HG03571 (cell line): ENCODE measurements around the gene ABHD14A.

Experiments used
- ATAC-seq: cut with Tn5 transposase; IDR thresholded peaks from one replicate; pipeline ENCODE4 v1.9.1; 2021; ENCODE audit not compliant: unreplicated experiment

The ABHD14A gene

DNA sequence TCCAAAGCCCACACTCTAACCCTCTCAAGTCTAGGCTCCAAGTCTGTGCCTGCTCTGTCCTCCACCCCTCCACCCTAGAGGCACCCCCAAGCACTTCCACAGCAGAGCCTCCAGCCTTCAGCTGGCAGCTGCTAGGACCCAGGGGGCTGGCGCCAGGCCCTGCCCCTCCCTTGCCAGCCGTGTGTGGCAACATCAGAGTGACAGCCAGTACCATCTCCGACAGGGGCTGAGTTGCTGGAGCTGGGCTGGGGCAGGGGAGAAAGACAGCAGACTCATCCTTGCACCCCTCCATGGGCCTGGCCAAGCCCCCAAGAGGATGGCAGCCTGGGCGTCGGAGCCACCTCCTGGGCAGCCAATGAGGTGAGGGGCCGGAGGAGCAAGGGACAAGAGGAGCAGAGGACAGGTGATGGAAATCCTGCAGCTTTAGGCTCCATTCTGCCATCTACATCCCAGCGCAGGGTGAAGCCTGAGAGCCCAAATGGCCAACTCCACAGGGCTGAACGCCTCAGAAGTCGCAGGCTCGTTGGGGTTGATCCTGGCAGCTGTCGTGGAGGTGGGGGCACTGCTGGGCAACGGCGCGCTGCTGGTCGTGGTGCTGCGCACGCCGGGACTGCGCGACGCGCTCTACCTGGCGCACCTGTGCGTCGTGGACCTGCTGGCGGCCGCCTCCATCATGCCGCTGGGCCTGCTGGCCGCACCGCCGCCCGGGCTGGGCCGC, 19.5 kb upstream of the ABHD14A start, which contains the start of gene GPR62:
Gene GPR62 (plus strand): TSS at position 207 of the 718 bp plus-strand sequence. CDS start 272 bp downstream, at position 479.
- no peak for ATAC-seq

DNA sequence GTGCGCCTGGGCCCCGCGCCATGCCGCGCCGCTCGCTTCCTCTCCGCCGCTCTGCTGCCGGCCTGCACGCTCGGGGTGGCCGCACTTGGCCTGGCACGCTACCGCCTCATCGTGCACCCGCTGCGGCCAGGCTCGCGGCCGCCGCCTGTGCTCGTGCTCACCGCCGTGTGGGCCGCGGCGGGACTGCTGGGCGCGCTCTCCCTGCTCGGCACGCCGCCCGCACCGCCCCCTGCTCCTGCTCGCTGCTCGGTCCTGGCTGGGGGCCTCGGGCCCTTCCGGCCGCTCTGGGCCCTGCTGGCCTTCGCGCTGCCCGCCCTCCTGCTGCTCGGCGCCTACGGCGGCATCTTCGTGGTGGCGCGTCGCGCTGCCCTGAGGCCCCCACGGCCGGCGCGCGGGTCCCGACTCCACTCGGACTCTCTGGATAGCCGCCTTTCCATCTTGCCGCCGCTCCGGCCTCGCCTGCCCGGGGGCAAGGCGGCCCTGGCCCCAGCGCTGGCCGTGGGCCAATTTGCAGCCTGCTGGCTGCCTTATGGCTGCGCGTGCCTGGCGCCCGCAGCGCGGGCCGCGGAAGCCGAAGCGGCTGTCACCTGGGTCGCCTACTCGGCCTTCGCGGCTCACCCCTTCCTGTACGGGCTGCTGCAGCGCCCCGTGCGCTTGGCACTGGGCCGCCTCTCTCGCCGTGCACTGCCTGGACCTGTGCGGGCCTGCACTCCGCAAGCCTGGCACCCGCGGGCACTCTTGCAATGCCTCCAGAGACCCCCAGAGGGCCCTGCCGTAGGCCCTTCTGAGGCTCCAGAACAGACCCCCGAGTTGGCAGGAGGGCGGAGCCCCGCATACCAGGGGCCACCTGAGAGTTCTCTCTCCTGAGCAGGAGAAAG, 18.7 kb upstream of the ABHD14A start:
- ATAC-seq: no peak

DNA sequence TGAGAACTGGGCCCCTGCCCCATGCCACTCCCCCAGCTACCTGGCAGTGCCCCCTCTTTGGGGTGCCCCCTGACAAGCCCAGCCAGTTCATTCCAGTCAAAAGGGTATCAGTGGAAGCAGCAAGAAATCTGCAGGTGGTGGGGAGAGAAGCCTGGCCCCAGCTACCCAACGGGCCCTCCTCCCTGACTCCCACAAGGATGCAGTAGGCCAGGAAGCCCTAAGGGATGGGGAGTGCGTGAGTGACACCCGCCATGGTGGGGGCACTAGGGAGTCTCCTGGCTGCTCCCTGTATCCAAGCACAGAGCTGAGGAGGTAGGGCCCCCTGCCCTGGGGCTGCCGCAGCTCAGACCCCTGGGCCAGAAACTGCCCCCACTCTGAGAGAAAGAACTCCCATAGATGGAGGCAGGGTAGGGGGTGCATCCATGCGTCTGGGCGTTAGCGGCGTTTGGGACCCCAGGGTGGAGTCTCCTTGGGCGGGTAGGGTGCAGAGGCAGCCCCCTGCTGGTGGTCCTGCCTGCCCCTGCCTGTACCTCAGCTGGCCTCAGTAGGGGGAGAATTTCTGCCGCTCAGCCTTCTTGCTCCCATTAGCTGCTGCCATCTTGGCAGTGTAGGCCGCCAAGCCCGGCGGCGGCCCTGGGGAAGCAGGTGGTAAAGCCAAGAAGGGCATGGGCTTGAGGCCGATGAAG, 17.2 kb upstream of the ABHD14A start:
- no peak for ATAC-seq

DNA sequence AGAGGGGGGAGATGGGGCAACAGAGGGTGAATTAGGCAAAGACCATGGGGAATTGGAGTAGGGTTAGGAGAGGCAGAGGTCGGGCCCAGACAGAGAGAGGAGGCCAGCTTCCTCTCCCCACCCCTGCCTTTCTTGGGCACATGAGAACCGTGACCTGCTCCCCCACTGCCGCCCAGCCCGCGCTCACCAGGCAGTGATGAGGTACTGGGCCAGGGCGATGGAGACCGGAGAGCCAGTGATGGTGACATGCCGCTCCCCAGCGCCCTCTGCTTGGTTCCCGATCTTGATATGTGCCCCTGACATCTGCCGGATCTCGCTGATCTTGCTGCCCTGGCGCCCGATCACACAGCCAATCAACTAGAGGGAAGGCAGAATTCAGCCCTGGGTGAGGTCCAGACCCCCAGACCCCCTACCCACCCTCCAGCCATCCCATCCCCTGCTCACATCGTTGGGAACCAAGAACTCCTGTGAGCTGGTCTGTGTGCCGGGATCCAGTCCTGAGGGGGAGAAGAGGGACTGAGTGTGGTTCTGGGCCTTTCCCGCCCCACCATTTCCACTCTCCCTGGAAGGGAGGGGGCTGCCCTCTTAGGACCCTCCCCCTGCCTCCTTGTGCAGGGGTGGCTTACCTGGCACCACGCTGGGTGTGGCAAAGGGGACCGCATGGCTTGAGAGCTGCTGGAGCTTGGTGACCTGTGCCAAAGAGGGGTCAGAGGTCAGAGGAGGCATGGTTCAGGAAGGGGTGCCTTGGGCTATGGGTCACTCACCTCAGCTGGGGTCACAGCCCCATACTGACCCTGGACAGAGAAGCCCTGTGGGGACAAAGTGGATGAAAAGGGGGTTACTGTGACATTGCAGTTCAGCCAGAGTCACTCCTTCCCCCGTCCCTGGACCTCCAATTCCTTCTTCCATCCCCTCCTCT, 16.0 kb upstream of the ABHD14A start:
- ATAC-seq: no peak

DNA sequence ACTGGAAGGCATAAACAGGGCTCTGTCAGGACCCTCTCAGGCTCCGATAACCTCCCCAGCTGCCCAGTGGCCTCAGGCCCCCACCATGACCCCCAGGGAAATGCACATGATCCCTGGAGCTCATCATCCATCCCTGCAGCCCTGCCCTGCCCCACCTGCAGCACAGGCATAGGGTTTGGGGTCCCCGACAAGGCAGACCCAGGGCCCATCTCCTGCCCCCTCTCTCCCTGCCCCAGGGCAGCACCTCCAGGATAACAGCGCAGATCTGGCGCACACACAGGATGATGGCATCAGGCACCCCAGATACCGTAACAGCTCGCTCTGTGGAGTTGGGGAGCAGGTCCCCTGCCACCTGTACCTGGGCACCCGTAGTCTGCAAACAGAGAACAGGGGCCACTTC, 15.2 kb upstream of the ABHD14A start:
- no peak for ATAC-seq

DNA sequence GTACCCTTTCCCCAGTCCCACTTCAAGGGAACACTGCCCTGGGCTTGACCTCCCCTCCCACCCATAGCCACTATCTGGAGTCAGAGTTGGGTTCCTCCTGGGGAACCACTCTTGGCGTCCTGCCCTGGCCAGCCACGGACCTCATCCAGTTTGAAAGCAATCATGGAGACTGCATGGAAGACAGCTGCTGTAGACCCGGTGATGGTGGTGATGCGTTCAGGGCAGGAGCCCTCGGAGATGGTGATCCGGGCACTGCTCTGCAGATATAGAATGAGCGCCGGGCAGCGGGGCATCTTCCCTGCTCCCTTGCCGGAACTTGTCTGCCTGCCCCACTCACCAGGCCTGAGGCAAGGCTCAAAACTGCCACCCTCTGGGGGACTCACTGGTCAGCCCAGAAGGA, 14.5 kb upstream of the ABHD14A start:
- no peak for ATAC-seq

DNA sequence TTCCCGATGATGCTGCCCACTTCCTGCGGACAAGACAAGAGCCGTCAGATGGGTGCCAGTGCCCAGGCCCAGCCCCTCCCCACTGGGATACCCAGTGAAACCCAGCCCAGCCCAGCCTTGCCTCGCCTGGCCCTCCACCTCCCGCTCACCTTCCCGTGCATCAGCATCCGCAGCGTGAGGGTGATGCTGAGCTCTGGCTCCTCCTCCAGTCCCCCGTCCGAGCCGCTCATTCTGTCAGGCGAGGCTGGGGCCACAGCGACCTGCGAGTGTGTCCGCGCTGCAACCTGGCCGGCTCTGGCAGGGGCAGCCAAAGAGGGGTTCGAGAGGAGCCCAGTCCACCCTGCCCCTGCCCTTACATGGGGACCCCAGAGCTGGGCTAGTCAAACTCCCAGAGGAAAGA, 13.9 kb upstream of the ABHD14A start:
- ATAC-seq: no peak

DNA sequence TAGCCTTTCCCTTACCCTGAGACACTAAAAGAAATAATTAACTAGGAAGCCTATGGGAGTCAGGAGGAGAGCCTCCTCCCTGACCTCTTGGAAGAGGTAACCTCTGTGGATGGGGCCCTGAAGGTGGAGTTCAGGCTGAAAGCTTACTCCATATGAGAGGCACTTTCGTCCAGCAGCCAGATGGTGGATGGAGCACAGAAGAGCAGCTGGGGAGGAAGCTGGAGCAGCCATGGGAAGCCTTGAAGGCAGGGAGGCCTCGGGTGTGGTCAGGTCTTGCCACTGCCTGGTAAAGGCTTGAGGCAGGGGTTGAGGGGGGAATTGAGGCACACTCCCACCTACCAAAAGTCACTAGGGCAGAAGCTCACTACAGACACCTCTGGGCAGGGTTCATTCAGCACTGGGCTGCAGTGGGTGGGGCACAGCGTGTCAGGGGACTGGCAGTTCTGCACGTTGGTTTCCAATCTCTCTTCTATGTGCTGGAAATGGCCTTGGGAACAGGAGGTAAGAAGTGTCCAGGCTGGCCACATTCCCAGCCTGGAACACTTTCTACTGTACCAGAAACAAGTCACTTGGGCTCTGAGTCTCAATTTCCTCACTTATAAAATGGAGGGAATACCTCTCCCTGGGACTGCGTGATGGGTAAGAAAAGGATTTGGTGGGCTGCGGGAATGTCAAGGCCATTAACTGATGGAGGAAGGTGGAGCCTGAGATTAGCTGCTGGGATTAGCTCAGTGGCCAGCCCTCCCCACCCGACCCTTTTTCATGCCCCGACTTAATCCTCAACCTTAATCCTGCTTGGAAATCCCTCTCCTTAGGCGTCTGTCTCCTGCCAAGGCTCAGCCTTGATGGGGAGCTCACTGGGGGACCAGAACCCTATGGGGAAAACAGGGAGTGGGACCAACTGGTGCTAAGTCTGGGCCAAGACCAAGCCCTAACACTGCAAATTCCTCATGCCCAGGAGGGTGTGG, 13.0 kb upstream of the ABHD14A start:
- no peak for ATAC-seq

DNA sequence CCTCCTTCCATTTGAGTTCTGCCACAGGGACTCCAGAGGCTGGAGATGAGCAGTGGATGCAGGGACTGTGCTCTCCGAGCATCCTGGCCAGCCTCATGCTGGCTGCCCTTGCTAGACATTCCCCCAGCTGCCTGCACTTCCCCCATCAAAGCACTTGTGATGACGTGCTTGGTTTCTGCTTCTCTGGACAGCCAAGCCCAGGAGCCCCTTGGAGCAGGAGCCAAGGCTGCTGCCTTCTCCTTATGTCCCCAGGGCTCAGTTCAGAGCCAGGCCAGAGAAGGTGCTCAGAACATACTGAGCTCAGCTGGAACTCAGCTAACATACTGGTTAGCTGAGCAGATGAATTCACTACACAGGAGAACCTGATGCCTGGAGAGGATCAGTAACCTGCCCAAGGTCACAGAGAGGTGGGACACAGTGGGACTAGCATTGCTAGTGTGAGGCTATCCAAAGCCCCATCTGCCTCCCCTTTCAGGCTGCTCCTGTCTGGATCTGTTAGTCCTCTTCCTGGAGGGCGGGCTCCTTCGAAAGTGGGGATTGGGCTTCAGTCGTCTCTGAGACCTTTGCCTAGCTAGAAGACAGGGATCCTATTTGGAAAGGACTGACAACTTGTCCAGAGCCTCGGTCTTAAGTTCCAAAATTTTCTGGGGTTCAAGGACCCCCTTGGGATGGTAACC, 11.9 kb upstream of the ABHD14A start:
- no peak for ATAC-seq

DNA sequence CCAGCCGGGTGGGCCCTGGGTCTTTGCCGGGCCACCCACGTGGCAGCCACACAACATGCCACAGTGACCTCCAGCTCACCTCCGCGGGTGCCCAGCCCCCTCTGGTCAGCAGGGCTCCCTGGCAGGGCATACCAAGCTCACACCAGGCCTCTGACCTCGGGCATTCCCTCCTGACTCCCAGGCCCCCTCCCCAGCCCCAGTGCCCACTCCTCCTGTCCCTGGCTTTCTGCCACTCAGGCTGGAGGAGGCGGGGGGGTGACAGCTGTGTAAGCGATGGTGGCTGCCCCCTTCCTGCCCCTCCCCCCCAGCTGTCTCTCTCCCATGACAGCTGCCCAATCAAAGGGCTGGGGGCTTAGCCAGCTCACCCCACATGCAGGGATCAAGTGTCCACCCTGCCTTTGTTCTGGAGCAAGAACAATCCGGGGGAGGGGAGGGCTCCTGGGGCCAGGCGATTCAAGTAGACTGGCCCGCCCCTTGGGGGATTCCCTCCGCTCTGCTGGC, 10.9 kb upstream of the ABHD14A start:
- no peak for ATAC-seq

DNA sequence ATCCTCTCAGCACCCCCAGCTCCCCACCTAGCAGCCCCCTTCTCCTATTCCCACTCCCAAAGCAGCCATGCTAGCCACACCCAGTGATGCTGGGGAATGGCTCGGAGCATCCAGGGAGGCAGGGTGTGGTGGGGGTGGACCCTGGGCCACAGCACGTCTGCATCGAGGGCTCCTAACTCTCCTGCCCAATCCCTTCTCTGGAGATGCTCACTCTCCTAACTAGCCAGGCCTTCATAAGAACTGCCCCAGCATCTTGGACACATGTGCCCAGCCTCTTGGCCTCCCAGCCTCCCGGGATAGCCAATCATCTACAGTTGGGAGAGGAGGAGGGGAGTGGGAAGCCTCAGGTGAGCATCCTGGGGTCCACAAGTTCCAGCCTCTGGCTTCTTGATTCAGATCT, 10.3 kb upstream of the ABHD14A start:
- ATAC-seq: no peak

DNA sequence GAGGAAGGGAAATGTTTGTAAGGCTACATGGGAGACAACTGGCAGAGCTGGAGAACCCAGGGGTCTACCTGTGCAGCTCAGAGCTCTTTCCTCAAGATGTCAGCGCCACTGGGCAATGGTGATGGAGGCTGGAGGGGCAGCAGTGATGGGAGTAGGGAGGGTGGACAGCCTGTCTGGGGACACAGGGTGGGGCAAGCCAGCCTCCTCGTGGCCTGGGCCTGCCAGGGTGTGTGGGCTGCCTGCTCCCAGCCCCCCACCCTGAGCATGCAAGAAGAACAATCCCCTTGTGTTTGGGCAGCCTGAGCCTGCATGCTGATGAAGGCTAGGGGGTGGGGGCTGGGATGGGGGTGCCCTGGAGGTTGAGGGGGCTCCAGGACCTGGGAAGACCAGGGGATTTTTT, 8.8 kb upstream of the ABHD14A start:
- no peak for ATAC-seq

DNA sequence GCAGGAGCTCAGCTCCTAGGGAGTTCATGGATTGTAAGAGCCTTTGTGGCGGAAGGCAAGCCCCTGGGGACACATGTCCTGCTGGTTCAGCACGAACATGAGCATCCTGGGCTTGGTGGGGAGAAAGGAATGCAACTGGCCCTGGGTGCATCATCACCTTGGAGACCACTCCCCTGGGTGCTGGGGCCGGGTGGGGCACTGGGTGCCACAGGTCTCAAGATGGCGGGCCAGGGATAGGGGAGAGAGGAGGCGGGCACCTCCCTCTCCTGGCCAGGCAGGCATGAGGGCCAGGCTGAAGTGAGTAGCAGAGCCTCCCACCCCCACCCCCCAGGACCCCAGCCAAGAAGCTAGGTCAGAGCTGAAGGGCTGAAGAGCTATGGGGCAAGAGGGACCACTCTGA, 8.4 kb upstream of the ABHD14A start:
- ATAC-seq: no peak

DNA sequence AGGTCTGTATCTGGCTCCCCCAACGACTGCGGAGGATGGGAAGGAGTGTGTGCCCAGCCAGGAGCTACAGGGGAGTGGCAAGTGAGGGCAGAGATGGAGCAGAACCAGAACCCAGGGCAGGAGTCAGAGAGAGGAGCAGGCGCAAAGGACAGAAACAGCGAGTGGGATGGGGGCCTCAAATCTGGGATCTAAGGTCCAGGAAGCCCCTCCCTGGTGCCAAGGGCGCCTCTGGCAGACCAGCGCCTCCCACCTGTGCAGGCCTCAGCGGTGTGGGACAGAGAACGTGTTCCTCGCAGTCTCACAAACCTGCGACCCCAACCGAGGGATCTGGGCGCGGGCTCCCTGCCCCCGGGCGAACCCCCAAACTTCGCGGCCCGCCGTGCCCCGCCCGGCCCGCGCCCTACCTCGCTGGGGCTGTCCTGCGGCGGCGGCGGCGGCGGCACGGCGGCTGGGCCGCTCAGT, 7.9 kb upstream of the ABHD14A start:
- no peak for ATAC-seq

DNA sequence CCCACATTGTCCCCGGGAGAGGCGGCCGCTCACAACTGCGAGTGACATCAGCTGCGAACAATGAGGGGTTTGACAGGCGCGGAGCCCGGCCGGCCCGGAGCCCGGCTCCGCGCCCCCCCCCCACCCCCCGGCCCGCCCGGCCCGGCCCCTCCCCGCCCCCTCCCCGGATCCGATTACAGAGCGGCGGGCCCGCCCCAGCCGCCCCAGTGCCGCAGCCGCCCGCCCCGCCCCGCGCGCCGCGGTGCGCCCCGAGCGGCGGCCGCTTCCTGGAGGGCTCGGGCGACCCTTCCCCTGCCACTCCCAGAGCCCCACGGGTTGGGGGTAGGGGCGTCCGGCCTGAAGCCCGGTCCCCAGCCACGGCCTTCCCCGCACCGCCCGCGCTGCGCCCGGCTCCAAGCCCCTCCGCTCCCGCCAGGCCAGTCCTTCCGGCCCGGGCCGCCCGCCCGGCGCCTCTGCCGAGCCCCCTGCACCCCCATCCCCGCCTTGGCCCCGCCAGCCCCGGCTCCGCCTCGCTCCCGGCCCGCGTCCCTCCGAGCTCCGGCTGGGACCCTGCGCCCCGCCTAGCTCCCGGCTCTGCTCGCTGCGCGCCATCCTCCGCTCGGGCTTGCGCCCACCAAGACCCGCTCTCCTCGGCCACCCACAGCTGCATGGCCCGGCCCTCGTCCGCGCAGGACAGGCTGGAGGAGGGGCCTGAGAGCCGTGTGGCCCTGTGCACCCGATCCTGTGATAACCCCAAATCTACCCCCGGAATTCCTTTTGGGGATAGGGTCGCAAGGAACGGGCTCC, 7.3 kb upstream of the ABHD14A start, which contains the start of gene PCBP4:
Gene PCBP4 (minus strand): TSS at position 71 of the 786 bp plus-strand sequence. CDS start 6,214 bp downstream, outside the sequence.
- peak; percentile 43 for ATAC-seq

DNA sequence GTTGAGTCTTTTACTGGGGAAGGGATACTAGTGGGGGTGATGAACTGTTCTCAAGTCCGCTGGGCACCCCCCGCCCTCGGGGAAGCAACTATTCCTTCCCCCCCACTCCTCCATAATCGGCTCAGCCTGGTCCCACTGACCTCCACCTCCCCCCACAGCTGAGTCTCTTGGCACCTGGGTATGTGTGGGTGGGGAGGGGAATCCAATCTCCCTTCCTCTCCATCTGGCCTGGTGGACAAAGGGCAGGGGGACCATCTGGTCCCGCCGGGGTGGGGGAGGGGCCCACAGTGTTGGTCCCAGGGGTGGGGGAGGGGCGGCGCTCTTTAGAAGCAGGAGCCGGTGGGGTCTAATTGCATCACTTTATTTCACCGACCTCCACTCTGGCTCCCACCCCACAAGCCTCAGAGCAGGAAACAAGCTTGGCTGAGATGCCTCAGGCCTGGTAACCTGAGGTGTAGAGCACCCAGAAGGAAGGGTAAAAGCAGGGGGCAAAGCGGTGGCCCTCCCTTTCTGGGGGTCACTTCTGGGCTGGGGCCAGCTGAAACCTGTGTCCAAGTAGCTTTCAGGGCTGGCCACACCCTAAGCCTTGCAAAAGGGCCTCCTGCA, 6.6 kb upstream of the ABHD14A start:
- no peak for ATAC-seq
